HCT116 (cell line): ENCODE measurements around the gene IQCH. TPM values are rescaled to one million over a fixed set of nuclear protein-coding genes. Genes with fewer than 3 reads are reported as not detected.

Experiments
- ATAC-seq: fragments of 200-7000 bp; cut with Tn5 transposase; 2 replicates; pipeline ENCODE4 v1.9.1; 2020; ENCODE audit warnings: mild to moderate bottlenecking, moderate library complexity
- BruUV-seq: library from RNA; stranded (reverse); fragments of 400-500 nt; replicated peaks from 2 replicates; lab custom pipeline; 2021; lab: Mats Ljungman, UMichigan
- CTCF ChIA-PET: fragments of 300-600 bp; sonication (Branson Sonifier 250); formaldehyde crosslinking; loops from one replicate; lab custom pipeline; 2021; ENCODE audit warnings: antibody characterized with exemption; lab: Charles Lee
- POLR2A ChIA-PET: fragments of 300-600, 350-600 bp; sonication (Branson Sonifier 250); formaldehyde crosslinking; loops from one replicate; lab custom pipeline; 2021; ENCODE audit warnings: antibody characterized with exemption; lab: Charles Lee
- RAD21 ChIA-PET, 2 experiments: fragments of 300-600 bp; sonication (Branson Sonifier 250); formaldehyde crosslinking; loops; one replicate each; lab custom pipeline; 2023; ENCODE audit warnings: low total read pairs in 2 of 2; ENCODE audit not compliant: uncharacterized antibody in 2 of 2, unreplicated experiment in 2 of 2, low non-redundant PET in 1 of 2; lab: Charles Lee
- DNase-seq: peaks from one replicate; pipeline ENCODE4 v3.0.0-alpha.2; 2010; ENCODE audit warnings: low read depth, low spot score
- H2AFZ ChIP-seq: fragments of 200-600 bp; shearing (Covaris generic), sonication (generic); 2 replicates; pipeline ENCODE4 v1.6.1; 2017; ENCODE audit warnings: low read depth, mixed run types, mixed read lengths, antibody characterized with exemption, low read length; ENCODE audit not compliant: poor library complexity, severe bottlenecking
- H3K27ac ChIP-seq: 2 replicates; pipeline ENCODE4 v1.5.1; 2012; ENCODE audit warnings: low read depth, low read length
- H3K27me3 ChIP-seq: fragments of 200-600 bp; sonication (generic); 2 replicates; pipeline ENCODE4 v1.6.1; 2016; ENCODE audit warnings: mixed run types, low read length, mixed read lengths; ENCODE audit not compliant: insufficient read depth
- H3K36me3 ChIP-seq, 2 experiments: fragments of 200-500 bp in 1 of 2; fragments of 200-600 bp in 1 of 2; sonication (Bioruptor generic) in 1 of 2; sonication (generic) in 1 of 2; 2 replicates each; pipeline versions ENCODE4 v1.5.1 to v1.6.1; 2014 to 2016; ENCODE audit warnings: low read length in 2 of 2, inconsistent platforms in 1 of 2, mixed read lengths in 1 of 2, mixed run types in 1 of 2; ENCODE audit not compliant: insufficient read depth in 2 of 2, control insufficient read depth in 1 of 2
- H3K4me1 ChIP-seq, 2 experiments: fragments of 200-600 bp in 1 of 2; sonication (generic) in 1 of 2; 2 replicates each; pipeline versions ENCODE4 v1.5.1 to v1.6.1; 2012 to 2017; ENCODE audit warnings: low read length in 2 of 2, inconsistent platforms in 1 of 2, mild to moderate bottlenecking in 1 of 2, mixed read lengths in 1 of 2, mixed run types in 1 of 2, moderate library complexity in 1 of 2; ENCODE audit not compliant: insufficient read depth in 2 of 2, control insufficient read depth in 1 of 2
- H3K4me2 ChIP-seq: fragments of 200-600 bp; sonication (generic); 2 replicates; pipeline ENCODE4 v1.6.1; 2017; ENCODE audit warnings: mixed run types, low read length, mixed read lengths
- H3K4me3 ChIP-seq, 2 experiments: fragments of 200-600 bp in 1 of 2; sonication (generic) in 1 of 2; replicated peaks in 1 of 2; 2 replicates each; pipeline ENCODE4 v1.5.1; 2011 to 2016; ENCODE audit warnings: low read length in 2 of 2, control low read depth in 1 of 2, low read depth in 1 of 2, mild to moderate bottlenecking in 1 of 2, mixed read lengths in 1 of 2, mixed run types in 1 of 2
- H3K79me2 ChIP-seq: fragments of 200-600 bp; sonication (generic); 2 replicates; pipeline ENCODE4 v1.6.1; 2017; ENCODE audit warnings: mild to moderate bottlenecking, mixed run types, low read length, moderate library complexity, mixed read lengths; ENCODE audit not compliant: insufficient read depth
- H3K9ac ChIP-seq: fragments of 200-600 bp; sonication (generic); 2 replicates; pipeline ENCODE4 v1.6.1; 2016; ENCODE audit warnings: low read length, mixed read lengths
- H3K9me2 ChIP-seq: fragments of 200-600 bp; sonication (generic), shearing (Covaris generic); 2 replicates; pipeline ENCODE4 v1.6.1; 2017; ENCODE audit warnings: mixed run types, mild to moderate bottlenecking, moderate library complexity; ENCODE audit not compliant: insufficient read depth
- H3K9me3 ChIP-seq, 2 experiments: fragments of 200-500 bp in 1 of 2; fragments of 200-600 bp in 1 of 2; sonication (Bioruptor generic) in 1 of 2; sonication (generic) in 1 of 2; 2 replicates each; pipeline ENCODE4 v1.6.1; 2014 to 2017; ENCODE audit warnings: low read length in 2 of 2, mixed read lengths in 2 of 2, inconsistent platforms in 1 of 2, low read depth in 1 of 2, mild to moderate bottlenecking in 1 of 2, mixed run types in 1 of 2, moderate library complexity in 1 of 2; ENCODE audit not compliant: control insufficient read depth in 1 of 2, insufficient read depth in 1 of 2
- H4K20me1 ChIP-seq: fragments of 200-600 bp; sonication (generic), shearing (Covaris generic); 2 replicates; pipeline ENCODE4 v1.6.1; 2017; ENCODE audit warnings: mixed run types, mild to moderate bottlenecking, moderate library complexity; ENCODE audit not compliant: insufficient read depth
- CEBPB ChIP-seq: IDR thresholded peaks from 2 replicates; pipeline ENCODE4 v1.6.1; 2012; ENCODE audit warnings: low read depth
- EGR1 ChIP-seq: IDR thresholded peaks from 2 replicates; pipeline ENCODE4 v1.6.1; 2012; ENCODE audit warnings: low read depth
- ELF1 ChIP-seq: IDR thresholded peaks from 2 replicates; pipeline ENCODE4 v1.6.1; 2012; ENCODE audit warnings: low read depth, borderline replicate concordance
- EZH2 ChIP-seq: fragments of 200-600 bp; sonication (generic); IDR thresholded peaks from 2 replicates; pipeline ENCODE4 v1.6.1; 2017; ENCODE audit warnings: antibody characterized with exemption, mixed run types
- EZH2phosphoT487 ChIP-seq: fragments of 200-600 bp; IDR thresholded peaks from 2 replicates; pipeline ENCODE4 v1.6.1; 2018; ENCODE audit warnings: antibody characterized with exemption, borderline replicate concordance
- JUND ChIP-seq: IDR thresholded peaks from 2 replicates; pipeline ENCODE4 v1.6.1; 2012
- POLR2AphosphoS5 ChIP-seq: IDR thresholded peaks from 2 replicates; pipeline ENCODE4 v1.6.1; 2011; ENCODE audit warnings: mild to moderate bottlenecking, low read depth, low read length, moderate library complexity
- SIN3A ChIP-seq: IDR thresholded peaks from 2 replicates; pipeline ENCODE4 v1.6.1; 2012; ENCODE audit warnings: low read depth
- SP1 ChIP-seq: IDR thresholded peaks from 2 replicates; pipeline ENCODE4 v1.6.1; 2012; ENCODE audit warnings: low read depth
- SRF ChIP-seq: IDR thresholded peaks from 2 replicates; pipeline ENCODE4 v1.6.1; 2012; ENCODE audit warnings: low read depth
- YY1 ChIP-seq: IDR thresholded peaks from 2 replicates; pipeline ENCODE4 v1.6.1; 2011; ENCODE audit warnings: low read length, low read depth, moderate library complexity, mild to moderate bottlenecking; ENCODE audit not compliant: insufficient replicate concordance; ENCODE audit errors: extremely low read depth
- ZNF274 ChIP-seq: fragments of 200-500 bp; sonication (Bioruptor generic); IDR thresholded peaks from 2 replicates; pipeline ENCODE4 v1.6.1; 2014; ENCODE audit warnings: mild to moderate bottlenecking, low read depth, low read length, inconsistent platforms
- intact Hi-C: fragments of 100-400 bp; cut with micrococcal nuclease; formaldehyde crosslinking; loops from 2 replicates; pipeline ENCODE4 v1.10.0; 2022
- total RNA-seq: library from RNA; stranded (reverse); gene quantifications from one replicate; pipeline ENCODE4 v1.2.1, GENCODE V29; 2021; ENCODE audit not compliant: unreplicated experiment
- TF ChIP-seq, protein P1 (sequence below): IDR thresholded peaks from 2 replicates; pipeline ENCODE4 v1.6.1; 2012; ENCODE audit warnings: low read depth
- TF ChIP-seq, protein P2 (sequence below), 3 experiments: fragments of 200-600 bp in 1 of 3; sonication (generic) in 1 of 3; IDR thresholded peaks in 2 of 3; conservative IDR thresholded peaks in 1 of 3; 2 replicates each; pipeline ENCODE4 v1.5.1; 2012 to 2017; ENCODE audit warnings: low read depth in 2 of 3, low read length in 2 of 3, antibody characterized with exemption in 1 of 3, borderline replicate concordance in 1 of 3, control low read depth in 1 of 3, mild to moderate bottlenecking in 1 of 3, mixed read lengths in 1 of 3, mixed run types in 1 of 3, moderate library complexity in 1 of 3; ENCODE audit not compliant: insufficient read depth in 1 of 3
- TF ChIP-seq, protein P3 (sequence below): IDR thresholded peaks from 2 replicates; pipeline ENCODE4 v1.6.1; 2012
- TF ChIP-seq, protein P4 (sequence below): IDR thresholded peaks from 2 replicates; pipeline ENCODE4 v1.6.1; 2011; ENCODE audit warnings: mild to moderate bottlenecking, low read length, moderate library complexity; ENCODE audit not compliant: insufficient replicate concordance; ENCODE audit errors: extremely low read depth

Gene IQCH
- total RNA-seq, 1 experiment from 2014 or later, result 4.6 TPM

DNA sequence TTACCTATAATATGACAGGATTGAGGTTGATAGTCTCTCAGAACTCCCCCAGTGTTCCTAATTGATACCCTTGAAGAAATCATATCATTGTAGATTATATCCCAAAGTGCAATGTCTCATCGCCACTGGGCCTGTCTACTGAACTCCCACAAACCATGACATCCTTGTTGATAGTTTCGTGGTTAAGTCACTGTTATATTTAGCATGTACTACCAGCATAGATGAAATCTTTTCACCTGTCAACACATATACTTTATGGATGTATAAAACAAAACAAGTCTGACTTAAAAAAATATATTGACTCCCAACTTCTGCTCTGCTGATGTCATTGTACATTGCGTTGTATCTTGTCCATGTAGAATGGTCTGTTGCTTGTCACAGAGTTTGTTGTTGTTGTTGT, 128.1 kb downstream of the IQCH start:
- RAD21 ChIA-PET, result no interaction called here
- H2AFZ ChIP-seq, result no peak overlapping the region

More for the DNA sequence above, 128.1 kb downstream of the IQCH start:
- intact Hi-C loops, result loop anchor here (10.0 kb wide), 1 partner anchor 452 kb away; no protein-coding TSS in a partner anchor
- TF ChIP-seq CEBPB (no peak), ZNF274 (no peak), SP1 (no peak), YY1 (no peak), EGR1 (no peak), SRF (no peak), EZH2 (no peak), JUND (no peak), POLR2AphosphoS5 (no peak), EZH2phosphoT487 (no peak), ELF1 (no peak), SIN3A (no peak)
- TF ChIP-seq, protein P1, sequence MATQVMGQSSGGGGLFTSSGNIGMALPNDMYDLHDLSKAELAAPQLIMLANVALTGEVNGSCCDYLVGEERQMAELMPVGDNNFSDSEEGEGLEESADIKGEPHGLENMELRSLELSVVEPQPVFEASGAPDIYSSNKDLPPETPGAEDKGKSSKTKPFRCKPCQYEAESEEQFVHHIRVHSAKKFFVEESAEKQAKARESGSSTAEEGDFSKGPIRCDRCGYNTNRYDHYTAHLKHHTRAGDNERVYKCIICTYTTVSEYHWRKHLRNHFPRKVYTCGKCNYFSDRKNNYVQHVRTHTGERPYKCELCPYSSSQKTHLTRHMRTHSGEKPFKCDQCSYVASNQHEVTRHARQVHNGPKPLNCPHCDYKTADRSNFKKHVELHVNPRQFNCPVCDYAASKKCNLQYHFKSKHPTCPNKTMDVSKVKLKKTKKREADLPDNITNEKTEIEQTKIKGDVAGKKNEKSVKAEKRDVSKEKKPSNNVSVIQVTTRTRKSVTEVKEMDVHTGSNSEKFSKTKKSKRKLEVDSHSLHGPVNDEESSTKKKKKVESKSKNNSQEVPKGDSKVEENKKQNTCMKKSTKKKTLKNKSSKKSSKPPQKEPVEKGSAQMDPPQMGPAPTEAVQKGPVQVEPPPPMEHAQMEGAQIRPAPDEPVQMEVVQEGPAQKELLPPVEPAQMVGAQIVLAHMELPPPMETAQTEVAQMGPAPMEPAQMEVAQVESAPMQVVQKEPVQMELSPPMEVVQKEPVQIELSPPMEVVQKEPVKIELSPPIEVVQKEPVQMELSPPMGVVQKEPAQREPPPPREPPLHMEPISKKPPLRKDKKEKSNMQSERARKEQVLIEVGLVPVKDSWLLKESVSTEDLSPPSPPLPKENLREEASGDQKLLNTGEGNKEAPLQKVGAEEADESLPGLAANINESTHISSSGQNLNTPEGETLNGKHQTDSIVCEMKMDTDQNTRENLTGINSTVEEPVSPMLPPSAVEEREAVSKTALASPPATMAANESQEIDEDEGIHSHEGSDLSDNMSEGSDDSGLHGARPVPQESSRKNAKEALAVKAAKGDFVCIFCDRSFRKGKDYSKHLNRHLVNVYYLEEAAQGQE, result no peak
- TF ChIP-seq, protein P2, sequence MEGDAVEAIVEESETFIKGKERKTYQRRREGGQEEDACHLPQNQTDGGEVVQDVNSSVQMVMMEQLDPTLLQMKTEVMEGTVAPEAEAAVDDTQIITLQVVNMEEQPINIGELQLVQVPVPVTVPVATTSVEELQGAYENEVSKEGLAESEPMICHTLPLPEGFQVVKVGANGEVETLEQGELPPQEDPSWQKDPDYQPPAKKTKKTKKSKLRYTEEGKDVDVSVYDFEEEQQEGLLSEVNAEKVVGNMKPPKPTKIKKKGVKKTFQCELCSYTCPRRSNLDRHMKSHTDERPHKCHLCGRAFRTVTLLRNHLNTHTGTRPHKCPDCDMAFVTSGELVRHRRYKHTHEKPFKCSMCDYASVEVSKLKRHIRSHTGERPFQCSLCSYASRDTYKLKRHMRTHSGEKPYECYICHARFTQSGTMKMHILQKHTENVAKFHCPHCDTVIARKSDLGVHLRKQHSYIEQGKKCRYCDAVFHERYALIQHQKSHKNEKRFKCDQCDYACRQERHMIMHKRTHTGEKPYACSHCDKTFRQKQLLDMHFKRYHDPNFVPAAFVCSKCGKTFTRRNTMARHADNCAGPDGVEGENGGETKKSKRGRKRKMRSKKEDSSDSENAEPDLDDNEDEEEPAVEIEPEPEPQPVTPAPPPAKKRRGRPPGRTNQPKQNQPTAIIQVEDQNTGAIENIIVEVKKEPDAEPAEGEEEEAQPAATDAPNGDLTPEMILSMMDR (IDR thresholded peaks at IDR 0.05 in 2 of 3, conservative IDR thresholded peaks at IDR 0.05 in 1 of 3; ENCODE audit: borderline replicate concordance in 1 of 3, insufficient read depth in 1 of 3, low read depth in 2 of 3, low read length in 2 of 3), result no peak
- TF ChIP-seq, protein P3, sequence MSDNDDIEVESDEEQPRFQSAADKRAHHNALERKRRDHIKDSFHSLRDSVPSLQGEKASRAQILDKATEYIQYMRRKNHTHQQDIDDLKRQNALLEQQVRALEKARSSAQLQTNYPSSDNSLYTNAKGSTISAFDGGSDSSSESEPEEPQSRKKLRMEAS, result no peak
- TF ChIP-seq, protein P4, sequence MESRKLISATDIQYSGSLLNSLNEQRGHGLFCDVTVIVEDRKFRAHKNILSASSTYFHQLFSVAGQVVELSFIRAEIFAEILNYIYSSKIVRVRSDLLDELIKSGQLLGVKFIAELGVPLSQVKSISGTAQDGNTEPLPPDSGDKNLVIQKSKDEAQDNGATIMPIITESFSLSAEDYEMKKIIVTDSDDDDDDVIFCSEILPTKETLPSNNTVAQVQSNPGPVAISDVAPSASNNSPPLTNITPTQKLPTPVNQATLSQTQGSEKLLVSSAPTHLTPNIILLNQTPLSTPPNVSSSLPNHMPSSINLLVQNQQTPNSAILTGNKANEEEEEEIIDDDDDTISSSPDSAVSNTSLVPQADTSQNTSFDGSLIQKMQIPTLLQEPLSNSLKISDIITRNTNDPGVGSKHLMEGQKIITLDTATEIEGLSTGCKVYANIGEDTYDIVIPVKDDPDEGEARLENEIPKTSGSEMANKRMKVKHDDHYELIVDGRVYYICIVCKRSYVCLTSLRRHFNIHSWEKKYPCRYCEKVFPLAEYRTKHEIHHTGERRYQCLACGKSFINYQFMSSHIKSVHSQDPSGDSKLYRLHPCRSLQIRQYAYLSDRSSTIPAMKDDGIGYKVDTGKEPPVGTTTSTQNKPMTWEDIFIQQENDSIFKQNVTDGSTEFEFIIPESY, result no peak
- TF ChIP-seq, all 23 proteins: peak for 0
- ATAC-seq (no peak), DNase-seq (no peak)
- H3K9me2 ChIP-seq, result no peaks in the 10 kb centered on the region
- H3K36me3 ChIP-seq, result no peaks in the 10 kb centered on the region
- H3K9me3 ChIP-seq, result no peaks in the 10 kb centered on the region
- no peak overlapping the region for H3K9ac ChIP-seq
- no peaks in the 10 kb centered on the region for H3K27me3 ChIP-seq
- H3K79me2 ChIP-seq, result no peaks in the 10 kb centered on the region
- no peaks in the 10 kb centered on the region for H4K20me1 ChIP-seq
- CTCF ChIA-PET, result no interaction called here
- H3K4me3 ChIP-seq, result no peak overlapping the region
- H3K4me2 ChIP-seq, result no peak overlapping the region
- no peaks in the 10 kb centered on the region for H3K4me1 ChIP-seq
- H3K27ac ChIP-seq, result no peak overlapping the region
- no TSS peak for BruUV-seq
- POLR2A ChIA-PET, result no interaction called here
